GM23248 (cell line): ENCODE data around the gene MRTFB.

ENCODE experiments used
- EZH2 ChIP-seq: fragments of 200-600 bp; sonication (generic); IDR thresholded peaks from 2 replicates; pipeline ENCODE4 v1.6.1; 2018; ENCODE audit warnings: antibody characterized with exemption, mild to moderate bottlenecking; ENCODE audit not compliant: insufficient read depth, poor library complexity, severe bottlenecking
- EZH2phosphoT487 ChIP-seq: fragments of 200-600 bp; sonication (generic); IDR thresholded peaks from 2 replicates; pipeline ENCODE4 v1.6.1; 2018; ENCODE audit warnings: antibody characterized with exemption, moderate library complexity, mild to moderate bottlenecking, low read depth; ENCODE audit not compliant: insufficient read depth

DNA sequence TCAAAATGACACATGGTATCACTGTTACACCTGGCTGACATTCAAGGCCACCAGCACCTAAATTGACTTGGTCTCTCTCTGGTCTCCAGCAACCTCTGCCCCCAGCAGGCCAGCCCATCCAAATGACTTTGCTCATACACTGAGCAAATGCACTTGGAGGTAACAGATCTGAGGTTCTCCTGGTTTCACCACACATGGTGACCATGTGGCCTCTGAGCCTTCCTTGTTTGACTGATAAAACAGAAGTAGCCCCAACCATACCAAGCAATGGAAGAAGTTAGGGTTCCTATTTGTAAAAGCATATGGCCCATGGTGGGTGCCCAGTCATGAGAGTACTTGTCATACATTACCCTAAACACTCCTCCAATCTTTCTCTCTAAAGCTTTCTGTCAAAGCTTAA lies 181.7 kb downstream of the MRTFB start:
- TF ChIP-seq EZH2, result no peak
- no peak for TF ChIP-seq EZH2phosphoT487
